ENCODE data around the gene APBB2.

GRCh38 chr4:41189666-41190065 is 24.7 kb downstream of the APBB2 start:
- no peak for TF ChIP-seq CSRNP3 (CRISPR knock-in tag; IDR thresholded peaks at IDR 0.05)
- no peak for TF ChIP-seq ZFP3 (CRISPR knock-in tag; IDR thresholded peaks at IDR 0.05)
- TF ChIP-seq ZFP30 (CRISPR knock-in tag; IDR thresholded peaks at IDR 0.05): no peak
- TF ChIP-seq PPARA (CRISPR knock-in tag; IDR thresholded peaks at IDR 0.05; ENCODE audit: borderline replicate concordance): no peak
- no peak for TF ChIP-seq OSR1 (CRISPR knock-in tag; IDR thresholded peaks at IDR 0.05)

All from SK-N-SH treated with all-trans-retinoic acid at 6 μM for 48 hours (cell line).